ENCODE data around the gene FYB1.

The FYB1 gene

DNA sequence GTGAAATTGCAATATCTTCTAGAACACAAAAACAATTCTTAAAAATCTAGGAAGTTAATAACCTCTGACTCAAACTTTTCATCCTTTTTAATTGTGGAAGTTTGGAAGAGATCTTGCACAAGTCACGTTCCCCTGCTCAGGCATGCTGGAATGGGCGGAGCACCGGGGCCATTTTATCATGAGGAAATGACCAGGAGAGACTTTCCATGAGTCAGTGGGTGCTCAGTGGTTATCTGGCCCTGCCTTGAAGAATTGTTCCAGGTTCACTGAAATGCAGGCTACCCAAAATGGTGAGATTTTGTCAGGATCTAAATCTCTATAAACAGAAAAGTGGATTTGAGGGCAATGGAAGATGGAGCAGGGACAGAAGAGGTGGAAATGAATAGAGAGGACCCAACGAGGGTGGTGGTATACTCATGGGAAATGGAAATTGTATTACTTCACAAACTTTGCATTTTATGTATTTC, 61.2 kb downstream of the FYB1 start:
- DNase-seq, result no peak

DNA sequence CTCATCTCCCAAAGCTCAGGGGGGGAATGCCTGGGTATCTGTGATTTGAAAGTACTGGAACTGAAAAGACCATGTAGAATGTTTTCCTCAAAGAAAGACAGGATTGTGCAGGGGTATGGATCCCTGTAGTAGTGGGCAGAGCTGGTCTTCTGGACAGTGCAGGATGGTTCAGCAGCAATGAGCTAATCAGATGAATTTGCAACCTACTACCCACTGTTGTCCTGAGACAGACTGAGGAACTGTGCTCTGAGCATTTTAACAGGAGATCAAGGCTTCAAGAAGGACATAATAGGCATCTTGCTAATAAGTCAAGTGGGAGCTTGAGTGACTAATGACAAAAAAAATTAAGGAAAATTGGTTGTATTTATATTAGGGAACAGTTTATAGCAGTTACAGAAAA, 61.7 kb downstream of the FYB1 start:
- DNase-seq, result no peak

DNA sequence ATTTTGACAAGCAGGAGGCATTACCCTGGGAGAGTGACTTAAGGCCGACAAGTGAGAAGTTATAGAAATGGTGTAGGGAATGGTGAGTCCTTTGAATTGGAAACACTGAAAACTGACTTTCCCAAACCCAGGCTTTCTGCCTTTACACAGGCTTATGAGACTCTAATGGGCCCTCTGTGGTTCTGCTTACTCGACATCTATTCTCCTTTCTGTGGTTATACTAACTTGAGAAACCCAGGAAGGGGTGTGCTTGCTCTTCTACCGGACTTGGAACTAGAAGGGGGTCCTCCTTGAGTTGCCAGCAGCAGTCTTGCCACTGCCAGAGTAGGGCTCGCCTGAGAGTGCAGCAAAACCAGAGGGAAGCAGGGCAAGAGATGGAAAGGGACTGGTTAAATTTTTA, 63.3 kb downstream of the FYB1 start:
- no peak for DNase-seq

DNA sequence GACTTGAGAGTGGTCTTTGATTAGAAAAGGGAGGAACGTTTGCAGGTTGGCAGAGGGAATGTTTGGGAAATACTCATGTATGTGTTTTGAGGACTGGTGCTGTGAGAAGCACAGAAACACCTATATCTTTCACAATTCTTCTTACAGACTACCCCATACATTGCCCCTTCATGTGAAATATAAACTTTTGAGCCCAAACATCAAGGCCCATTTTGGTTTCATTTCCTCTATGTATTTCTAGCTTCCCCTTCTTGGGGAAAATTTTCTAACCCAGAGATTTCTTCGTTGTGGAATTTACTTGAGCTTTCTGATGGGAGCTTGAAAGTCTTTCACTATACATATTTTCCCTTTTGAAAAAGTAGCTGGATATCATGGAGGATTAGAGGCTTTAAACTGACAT, 67.6 kb downstream of the FYB1 start:
- DNase-seq, result no peak

DNA sequence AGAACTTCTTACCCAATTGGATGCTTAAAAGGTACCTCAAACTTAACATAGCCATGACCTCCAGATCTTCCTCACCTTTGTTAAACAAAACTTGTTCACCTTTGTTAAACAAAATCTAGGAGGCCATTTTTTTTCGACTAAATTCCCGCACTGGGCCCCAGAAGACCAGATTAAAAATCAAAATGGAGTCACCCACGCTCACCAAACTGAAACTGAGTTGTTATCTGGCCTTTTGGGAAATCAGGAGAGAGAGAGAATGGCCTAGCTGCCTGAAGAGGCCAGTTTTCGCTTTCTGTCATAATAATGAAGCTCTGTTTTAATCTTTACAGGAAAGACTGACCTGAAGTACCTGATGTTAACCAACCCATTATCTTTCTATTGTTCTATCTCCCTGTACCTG, 69.4 kb downstream of the FYB1 start:
- no peak for DNase-seq

DNA sequence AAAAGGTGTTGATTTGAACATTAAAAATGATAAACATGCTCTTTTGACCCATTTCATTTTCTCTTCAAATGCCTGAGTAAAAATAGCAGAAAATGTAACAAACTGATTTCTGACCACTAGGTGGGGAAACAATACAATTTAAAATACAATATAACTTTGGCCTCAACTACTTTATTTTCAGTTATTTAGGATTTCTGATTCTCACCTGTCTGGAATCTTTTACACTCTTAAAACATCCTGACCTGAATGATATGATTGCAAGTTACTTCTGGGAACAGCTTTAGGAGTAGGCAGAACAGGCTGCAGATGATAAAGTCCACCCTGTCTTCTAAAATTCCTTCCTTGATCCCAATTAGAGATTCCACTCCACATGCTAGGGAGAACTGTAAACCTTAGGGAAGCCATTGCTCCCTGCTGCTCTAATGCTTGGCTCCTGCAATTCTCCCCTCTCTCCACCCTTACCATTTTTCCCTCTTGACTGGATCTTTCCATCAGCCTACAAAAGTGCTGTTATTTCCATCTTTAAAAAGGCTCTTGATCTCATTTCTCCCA, 70.3 kb downstream of the FYB1 start:
- DNase-seq, result no peak

DNA sequence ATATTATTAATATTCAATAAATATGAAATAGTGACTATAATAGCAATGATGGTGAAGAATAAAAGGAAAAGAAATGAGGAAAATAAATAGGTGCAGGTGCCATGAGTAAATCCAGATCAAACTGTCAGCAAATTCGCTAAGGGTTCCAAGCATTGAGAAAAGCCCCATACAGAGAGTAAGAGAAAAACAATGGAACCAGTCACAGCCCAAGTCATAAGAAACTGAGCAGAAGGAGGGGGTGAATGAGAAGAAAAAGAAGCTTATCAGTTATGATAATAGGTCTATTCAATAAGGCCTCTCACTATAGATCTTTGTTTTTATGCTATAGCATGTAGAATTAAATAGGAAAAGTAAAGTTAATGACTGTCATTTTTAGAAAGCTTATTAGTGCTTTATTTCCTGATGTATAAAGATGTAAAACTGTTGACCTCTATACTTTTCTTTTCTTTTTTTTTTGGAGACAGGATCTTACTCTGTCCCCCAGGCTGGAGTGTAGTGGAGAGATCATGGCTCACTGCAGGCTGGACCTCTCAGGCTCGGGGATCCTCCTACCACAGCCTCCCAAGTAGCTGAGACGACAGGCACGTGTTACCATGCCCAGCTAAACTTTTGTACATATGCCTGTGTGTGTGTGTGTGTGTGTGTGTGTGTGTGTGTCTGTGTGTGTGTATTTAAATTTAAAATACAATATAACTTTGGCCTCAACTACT, 72.4 kb downstream of the FYB1 start:
- no peak for DNase-seq

DNA sequence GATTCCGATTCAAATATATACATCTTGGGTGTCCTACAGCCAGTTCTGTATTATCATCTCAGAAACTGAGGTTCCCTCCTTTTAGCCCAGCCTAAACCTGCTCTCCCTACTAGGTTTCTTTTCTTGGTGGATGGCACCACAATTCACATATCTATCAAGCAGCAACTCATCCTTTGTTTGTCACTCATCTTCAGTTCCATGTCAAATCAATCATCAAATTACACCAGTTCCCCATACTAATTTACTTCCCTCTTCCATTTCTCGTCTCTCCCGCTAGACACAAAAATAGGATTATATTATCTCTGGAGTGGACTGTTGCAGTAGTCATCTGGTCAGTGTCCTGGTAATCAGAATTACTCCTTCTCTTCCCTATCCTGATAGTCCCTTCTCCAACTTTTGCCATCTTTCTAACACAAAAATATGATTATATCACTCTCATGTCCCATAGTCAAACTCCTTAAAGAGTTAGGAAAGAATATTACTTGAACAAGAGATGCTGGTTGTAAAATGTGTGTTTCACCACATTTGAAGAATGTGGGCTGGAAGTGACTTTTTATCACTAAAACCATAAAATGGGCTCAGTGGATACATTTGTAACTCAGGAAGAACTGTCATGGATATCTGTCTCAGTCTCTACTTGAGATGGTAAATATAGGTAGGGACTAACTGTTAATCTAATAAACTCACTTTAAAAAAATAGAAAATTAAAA, 76.1 kb downstream of the FYB1 start:
- DNase-seq, result no peak

DNA sequence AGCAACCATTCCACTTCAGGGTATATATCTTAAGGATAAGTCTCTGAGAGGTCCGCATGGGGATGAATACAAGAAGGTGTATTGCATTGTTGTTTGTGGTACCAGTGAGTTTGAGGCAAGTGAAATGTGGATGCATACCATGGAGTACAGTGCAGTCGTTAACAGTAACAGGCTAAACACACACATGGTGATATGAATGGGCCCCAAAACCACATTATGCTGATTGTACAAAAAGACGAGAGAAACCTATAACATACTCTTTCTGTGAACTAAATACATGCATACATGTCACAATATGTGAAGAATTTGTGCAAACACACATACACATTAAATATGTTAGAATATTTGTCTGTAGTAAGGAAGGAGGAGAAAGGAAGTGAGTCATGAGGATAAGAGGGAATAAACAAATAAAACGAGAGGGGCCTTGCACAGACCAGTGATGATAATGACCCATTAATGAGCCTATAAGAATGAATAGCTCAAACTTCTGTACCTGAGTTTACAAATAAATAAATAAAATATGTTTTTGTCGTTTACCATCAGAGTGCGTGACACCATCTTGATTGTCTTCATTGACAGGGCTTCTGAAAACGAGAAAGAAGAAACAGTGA, 78.7 kb downstream of the FYB1 start:
- DNase-seq, result no peak

DNA sequence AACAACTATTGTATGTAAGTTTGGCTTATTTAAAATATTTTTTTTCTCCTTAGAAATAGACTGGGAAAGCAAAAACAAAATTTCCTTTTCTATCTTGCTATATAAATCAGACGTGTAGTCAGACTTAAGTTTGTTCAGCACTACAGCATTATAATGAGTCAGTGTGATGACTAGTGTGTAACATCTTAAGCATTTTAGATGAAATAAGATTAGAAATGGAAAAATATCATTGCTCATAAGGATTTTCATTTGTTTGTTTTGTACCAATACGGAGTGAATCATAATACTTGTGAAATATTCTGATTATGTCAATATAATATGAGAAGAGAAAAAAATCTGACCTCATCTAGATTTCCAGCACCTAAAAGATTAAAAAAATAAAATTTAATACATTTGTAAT, 80.5 kb downstream of the FYB1 start:
- no peak for DNase-seq

DNA sequence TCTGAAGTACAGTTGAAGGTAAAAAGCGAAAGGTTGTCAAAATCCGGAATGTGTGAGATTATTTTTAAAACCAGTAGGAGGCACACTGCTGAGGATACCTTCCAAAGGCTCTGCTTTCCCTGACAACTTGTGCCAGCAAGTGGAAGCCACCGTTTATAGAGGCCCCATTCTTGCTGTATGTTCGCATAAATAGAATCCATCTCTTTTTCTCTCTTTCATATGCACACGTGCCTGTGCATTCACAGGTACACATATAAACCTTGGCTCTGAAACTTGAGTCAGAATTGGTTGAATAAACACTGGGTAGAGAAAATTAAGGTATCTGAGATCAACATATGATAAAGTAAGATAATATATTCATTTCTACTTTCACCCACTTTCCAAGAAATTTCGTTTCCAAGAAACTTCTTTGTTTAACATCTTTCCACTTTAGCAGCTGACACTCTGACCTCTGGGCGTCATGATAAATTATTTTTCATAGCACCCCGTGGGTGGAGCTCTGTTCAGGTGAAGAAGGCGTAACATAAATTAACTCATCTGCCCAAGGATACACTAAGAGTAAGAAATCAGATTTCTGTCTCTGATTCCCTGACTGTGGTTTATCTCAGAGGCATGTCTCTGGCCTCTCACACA, 81.4 kb downstream of the FYB1 start:
- peak; percentile 37 for DNase-seq

DNA sequence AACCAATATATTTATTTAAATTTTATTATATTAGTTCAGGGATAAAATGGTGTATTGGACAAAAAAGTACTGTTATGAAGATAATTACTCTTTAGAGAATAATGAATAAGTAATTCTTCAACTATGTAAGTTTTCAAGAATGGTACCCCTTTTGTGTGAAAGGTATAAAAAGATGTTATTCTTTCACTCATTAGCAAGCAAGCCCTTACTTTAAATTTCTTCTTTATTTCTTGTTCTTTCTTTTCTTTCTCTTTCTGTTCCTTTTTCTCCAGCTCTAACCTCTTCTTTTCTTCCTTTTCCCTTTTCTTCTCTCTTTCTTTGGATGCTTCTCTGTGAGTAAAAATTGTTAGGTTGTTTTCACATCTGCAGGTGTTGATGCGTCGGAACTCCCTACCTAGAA, 82.0 kb downstream of the FYB1 start:
- no peak for DNase-seq

DNA sequence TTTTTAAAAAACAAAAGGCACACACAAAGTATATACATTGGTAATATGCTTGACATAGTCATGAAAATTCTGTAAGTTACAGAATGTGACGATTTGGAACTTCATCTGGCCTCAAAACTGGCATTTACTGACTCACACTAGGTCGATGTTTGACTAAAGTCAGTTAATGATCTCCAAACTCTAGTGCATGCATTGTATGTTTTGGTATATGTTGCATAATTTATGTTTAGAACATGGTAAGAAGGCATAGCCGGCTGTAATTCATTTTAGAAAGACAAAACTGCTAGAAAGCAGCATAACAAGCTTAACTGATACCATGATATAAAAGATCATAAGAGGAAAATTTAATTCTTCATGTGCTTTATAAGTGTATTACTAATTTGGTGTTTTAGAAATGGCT, 86.6 kb downstream of the FYB1 start:
- no peak for DNase-seq

DNA sequence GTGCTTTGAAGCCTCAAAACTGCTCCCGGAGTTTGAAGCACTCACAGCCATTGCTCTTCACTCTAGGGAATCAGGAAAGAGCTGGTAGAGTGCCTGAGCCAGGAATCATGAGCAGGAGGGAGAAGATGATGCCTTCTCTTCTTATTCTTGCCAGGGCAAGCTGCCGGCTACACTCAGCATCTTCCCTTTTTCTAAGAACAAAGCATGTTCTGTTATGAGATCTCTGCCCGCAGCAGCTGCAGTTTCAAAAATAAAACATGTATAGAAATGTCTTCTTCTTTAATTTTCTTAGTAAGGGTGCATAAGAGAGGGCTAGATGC, 87.3 kb downstream of the FYB1 start:
- DNase-seq, result no peak

DNA sequence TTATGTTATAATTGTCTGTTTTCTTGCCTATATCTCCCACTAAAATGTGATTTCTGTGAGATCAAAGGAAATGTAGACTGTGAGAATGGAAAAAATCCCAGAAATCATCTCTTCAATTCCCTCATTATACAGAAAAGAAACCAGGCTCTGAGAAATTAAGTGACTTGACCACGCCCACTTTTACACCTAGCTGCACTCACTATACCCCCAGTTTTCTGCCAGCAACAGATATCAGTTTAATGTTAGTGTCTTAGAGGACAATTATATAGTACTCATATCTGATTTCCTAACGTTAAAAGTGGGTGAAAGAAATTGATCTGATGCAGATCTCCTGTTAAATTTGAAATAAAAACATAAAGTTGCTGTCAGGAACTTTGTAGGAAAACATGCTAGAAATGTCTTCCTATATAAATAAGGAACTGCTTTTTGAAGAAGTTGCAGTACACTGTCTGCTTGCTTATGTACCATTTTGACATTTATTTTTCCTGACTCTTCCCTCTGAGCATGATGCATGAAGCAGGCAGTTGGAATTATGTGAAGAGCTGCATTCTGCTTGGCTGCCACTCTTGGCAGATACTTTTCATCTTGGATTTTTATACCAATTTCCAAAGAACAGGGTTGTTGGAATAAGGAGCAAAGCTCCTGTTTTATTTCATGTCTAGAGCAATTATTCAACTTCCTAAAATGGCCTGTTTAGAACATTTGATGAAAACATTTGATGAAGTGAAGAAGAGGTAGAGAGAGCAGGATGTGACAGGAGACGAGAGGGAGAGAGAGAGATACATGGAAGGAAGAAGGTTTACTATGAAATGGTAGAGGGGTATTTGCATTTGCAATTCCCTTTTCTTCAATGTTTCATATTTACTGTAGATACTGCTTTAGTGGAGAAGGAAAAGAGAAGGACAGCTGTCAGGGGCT, 87.9 kb downstream of the FYB1 start:
- no peak for DNase-seq

DNA sequence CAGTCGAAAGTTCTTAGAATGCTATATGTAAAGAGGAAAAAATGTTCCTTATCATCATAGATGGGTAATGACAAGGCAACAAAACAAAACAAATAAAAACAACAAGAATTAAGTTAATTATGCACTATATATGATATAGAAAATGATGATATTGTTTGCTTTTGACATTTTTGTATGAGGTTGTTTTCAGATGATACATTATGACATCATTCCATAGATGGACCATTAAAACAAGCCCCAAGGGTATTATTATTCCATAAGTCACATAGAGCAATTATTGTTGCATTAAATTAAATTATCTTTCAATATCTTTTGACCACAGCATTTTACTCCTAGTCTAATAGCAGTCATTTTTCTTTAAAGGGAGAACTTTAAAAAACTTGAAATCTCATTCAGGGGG, 88.6 kb downstream of the FYB1 start:
- DNase-seq, result no peak

DNA sequence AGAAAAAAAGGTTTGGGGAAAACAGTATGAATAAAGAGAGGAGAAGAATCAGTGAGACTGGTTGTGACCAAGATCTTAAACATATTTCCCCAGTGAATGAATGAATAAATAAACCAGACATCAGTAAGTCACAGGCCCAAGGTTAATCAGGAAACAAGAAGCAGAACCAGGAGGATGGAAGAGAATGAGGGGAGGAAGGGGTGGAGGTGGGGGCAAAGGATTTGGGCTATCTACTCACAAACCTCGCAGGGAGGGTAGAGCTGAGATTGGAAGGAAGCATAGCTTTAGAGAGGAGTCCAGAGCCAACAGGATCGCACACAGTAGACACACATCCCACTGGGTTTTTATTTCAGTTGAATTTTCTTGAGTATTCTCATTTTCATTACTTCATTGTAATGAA, 97.4 kb downstream of the FYB1 start:
- no peak for DNase-seq

DNA sequence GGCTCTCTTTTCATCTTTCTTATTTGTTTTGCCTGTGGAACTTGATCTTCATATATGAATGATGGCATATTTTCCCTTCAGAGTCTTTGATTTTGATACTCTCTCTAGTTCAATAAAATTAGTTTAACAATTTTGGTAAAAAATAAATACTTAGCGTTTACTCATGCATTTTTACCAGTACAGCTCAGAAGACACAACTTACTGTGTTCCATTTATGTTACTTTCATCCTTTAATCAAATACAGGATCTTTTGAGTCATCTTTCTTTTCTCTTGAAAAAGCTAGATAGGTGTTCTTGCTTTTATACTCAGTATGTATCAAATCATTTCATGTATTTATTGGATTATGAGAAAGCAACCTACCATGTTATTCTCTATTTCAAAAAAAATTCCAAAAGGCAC, 98.0 kb downstream of the FYB1 start:
- DNase-seq, result no peak

DNA sequence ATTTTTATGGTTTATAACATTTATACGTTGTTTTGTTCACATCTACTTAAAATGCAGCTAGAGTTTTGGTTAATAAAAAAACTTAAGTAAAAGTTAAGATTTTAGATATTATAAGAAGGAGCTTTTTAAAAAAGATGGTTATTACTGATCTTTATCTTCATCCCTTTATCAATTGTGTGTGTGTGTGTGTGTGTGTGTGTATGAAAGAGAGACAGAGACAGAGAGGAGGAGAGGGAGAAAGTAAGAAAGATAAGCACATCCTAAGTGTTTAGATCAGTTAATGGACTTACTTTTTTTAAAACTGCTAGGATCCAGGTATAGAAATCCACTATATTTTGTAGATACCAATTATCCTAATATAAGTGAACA, 99.3 kb downstream of the FYB1 start:
- DNase-seq, result no peak

DNA sequence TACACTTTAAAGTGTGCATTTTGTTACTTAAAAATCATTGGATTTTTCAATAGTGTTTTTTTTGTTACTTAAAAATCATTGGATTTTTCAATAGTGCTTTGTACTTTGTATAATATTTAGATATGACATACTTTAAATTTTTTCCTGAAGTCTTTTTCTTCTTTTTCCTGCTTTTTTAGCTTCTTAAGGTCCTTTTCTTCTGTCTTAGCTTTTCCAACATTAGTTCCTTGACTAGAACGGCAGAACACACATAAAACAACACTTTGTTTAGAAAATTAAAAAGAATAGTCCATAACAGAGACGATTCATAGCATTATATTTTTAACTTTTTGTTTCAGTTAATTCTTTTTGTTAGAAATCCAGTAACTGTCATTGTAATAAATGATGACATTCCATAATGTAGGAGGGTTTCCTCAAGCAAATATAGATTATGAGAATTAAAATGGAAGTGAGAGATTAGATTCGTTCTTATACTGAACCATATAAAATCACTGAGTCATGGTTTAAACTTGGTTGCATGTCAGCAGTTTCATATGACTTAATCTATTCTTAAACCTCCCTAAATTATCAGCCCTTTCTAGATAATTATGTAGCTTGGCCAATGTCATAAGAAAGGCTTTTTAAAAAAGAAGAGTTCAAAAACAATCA, 99.8 kb downstream of the FYB1 start:
- no peak for DNase-seq

DNA sequence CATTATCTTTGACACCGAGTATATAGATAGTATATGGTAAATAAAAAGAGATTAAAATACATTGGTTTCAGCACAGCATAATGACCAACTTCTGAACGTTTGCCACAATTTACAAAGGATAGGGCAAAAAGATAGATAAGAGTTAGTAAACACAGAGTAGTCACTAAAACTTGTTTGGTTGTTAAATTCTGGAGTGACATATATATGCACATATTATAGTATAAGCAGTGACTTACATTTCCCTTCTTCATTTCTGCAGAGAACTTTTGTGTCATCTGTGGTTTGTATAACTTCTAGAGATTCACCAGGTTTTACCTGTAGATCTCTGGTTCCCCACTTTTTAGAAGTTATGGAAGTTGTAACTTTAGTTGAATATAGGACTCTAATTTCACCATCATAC, 100.7 kb downstream of the FYB1 start:
- DNase-seq, result no peak

DNA sequence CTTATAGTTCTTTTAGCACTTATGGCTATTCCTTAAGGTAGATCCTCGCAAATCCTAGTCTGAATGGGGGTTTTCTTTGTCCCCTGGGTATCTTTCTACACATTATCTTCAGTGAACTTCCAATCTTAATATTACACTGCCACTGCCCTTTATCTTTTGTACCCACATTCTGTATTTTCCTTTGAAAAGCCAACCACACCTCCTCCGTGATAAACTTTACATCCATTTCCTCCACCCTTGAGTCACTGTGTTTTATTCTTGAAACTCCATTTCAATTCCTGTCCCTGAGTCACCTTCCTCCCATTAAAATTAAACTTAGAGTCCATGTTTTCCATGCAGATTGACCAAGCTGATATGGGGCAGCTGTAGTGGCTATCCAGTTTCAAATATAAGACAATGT, 102.0 kb downstream of the FYB1 start:
- DNase-seq, result no peak
